PC-3 (cell line): ENCODE measurements around the gene LRRC75B. TPM values are rescaled to one million over a fixed set of nuclear protein-coding genes. Genes with fewer than 3 reads are reported as not detected.

ENCODE experiments used
- ATAC-seq: fragments of 200-7000 bp; cut with Tn5 transposase; 2 replicates; pipeline ENCODE4 v1.9.1; 2020; ENCODE audit warnings: mild to moderate bottlenecking, moderate library complexity
- BruUV-seq: library from RNA; stranded (reverse); fragments of 400-500 nt; replicated peaks from 2 replicates; lab custom pipeline; 2021; lab: Mats Ljungman, UMichigan
- CTCF ChIA-PET: fragments of 300-600 bp; sonication (Branson Sonifier 250); formaldehyde crosslinking; loops from one replicate; lab custom pipeline; 2022; ENCODE audit warnings: antibody characterized with exemption; lab: Charles Lee
- POLR2A ChIA-PET: fragments of 300-600 bp; sonication (Branson Sonifier 250); formaldehyde crosslinking; loops from one replicate; lab custom pipeline; 2022; ENCODE audit warnings: antibody characterized with exemption; ENCODE audit not compliant: unreplicated experiment; lab: Charles Lee
- DNase-seq: peaks from one replicate; pipeline ENCODE4 v3.0.0-alpha.2; 2015
- H2AFZ ChIP-seq: fragments of 300-600 bp; sonication (generic); 2 replicates; pipeline ENCODE4 v1.6.0; 2016; ENCODE audit warnings: antibody characterized with exemption, low read length
- H3F3A ChIP-seq: fragments of 300-600 bp; sonication (generic); one replicate; pipeline ENCODE4 v1.6.0; 2017; ENCODE audit warnings: antibody characterized with exemption, low read length, control low read depth, mild to moderate bottlenecking; ENCODE audit not compliant: unreplicated experiment
- H3K27ac ChIP-seq: fragments of 300-600 bp; sonication (generic); 2 replicates; pipeline ENCODE4 v1.5.1; 2016; ENCODE audit warnings: mild to moderate bottlenecking, low read length
- H3K27me3 ChIP-seq: fragments of 300-600 bp; sonication (generic); 2 replicates; pipeline ENCODE4 v1.6.1; 2016; ENCODE audit warnings: low read length, mixed read lengths
- H3K36me3 ChIP-seq: fragments of 300-600 bp; sonication (generic); 2 replicates; pipeline ENCODE4 v1.6.1; 2016; ENCODE audit warnings: low read depth, mixed run types, low read length, mixed read lengths
- H3K4me1 ChIP-seq: fragments of 300-600 bp; sonication (generic); 2 replicates; pipeline ENCODE4 v1.5.1; 2016; ENCODE audit warnings: low read length; ENCODE audit not compliant: insufficient read depth
- H3K4me2 ChIP-seq: fragments of 300-600 bp; sonication (generic); 2 replicates; pipeline ENCODE4 v1.6.0; 2016; ENCODE audit warnings: low read length
- H3K4me3 ChIP-seq: fragments of 300-600 bp; sonication (generic); 2 replicates; pipeline ENCODE4 v1.5.1; 2016; ENCODE audit warnings: mild to moderate bottlenecking, low read length, mixed read lengths
- H3K79me2 ChIP-seq: fragments of 300-600 bp; sonication (generic); 2 replicates; pipeline ENCODE4 v1.6.1; 2017; ENCODE audit warnings: low read length, mixed read lengths
- H3K9ac ChIP-seq: fragments of 300-600 bp; sonication (generic); 2 replicates; pipeline ENCODE4 v1.6.0; 2016; ENCODE audit warnings: mild to moderate bottlenecking, low read length
- H3K9me2 ChIP-seq: fragments of 300-600 bp; sonication (generic); replicated peaks from 2 replicates; pipeline ENCODE4 v1.6.1; 2016; ENCODE audit warnings: mixed run types, low read length, mixed read lengths
- H3K9me3 ChIP-seq: fragments of 300-600 bp; sonication (generic); 2 replicates; pipeline ENCODE4 v1.6.1; 2016; ENCODE audit warnings: low read length, mixed read lengths
- H4K20me1 ChIP-seq: fragments of 300-600 bp; sonication (generic); 2 replicates; pipeline ENCODE4 v1.6.1; 2016; ENCODE audit warnings: low read length, mixed read lengths
- CTCF ChIP-seq: fragments of 300-600 bp; sonication (generic); conservative IDR thresholded peaks from 2 replicates; pipeline ENCODE4 v1.5.1; 2017; ENCODE audit warnings: antibody characterized with exemption, low read depth, mild to moderate bottlenecking, low read length
- EZH2 ChIP-seq: fragments of 300-600 bp; sonication (generic); IDR thresholded peaks from one replicate; pipeline ENCODE4 v1.6.1; 2017; ENCODE audit warnings: antibody characterized with exemption, mild to moderate bottlenecking, low read length; ENCODE audit not compliant: unreplicated experiment
- EZH2phosphoT487 ChIP-seq: fragments of 300-600 bp; sonication (generic); IDR thresholded peaks from 2 replicates; pipeline ENCODE4 v1.6.1; 2018; ENCODE audit warnings: mild to moderate bottlenecking, antibody characterized with exemption, low read length, borderline replicate concordance
- intact Hi-C: fragments of 100-400 bp; cut with micrococcal nuclease; formaldehyde crosslinking; loops from 2 replicates; pipeline ENCODE4 v1.9.0; 2023
- total RNA-seq: library from RNA; depleted of rRNA; stranded (reverse); fragments of >200 nt; gene quantifications from 2 replicates; pipeline ENCODE4 v1.2.3, GENCODE V29; 2014

The LRRC75B gene
- total RNA-seq, 1 experiment from 2014 or later, result 4.5 TPM

GRCh38 chr22:24543679-24544243, 49.1 kb downstream of the LRRC75B start:
- Histone ChIP-seq H4K20me1 (no peaks in the 10 kb centered on the region), H2AFZ (no peak overlapping the region), H3K27me3 (no peaks in the 10 kb centered on the region), H3F3A (no peaks in the 10 kb centered on the region), H3K79me2 (no peaks in the 10 kb centered on the region), H3K9me2 (no peaks in the 10 kb centered on the region), H3K9ac (no peak overlapping the region), H3K4me3 (no peak overlapping the region), H3K36me3 (peaks cover 8% of the 10 kb centered on the region; the same call in 1 of the 2 replicates), H3K9me3 (no peaks in the 10 kb centered on the region), H3K4me1 (no peaks in the 10 kb centered on the region), H3K4me2 (no peak overlapping the region), H3K27ac (no peak overlapping the region)
- intact Hi-C loops, result no loop called here
- ATAC-seq (no peak), DNase-seq (no peak)
- ChIA-PET CTCF (no interaction called here), POLR2A (no interaction called here)
- TF ChIP-seq EZH2, result no peak
- no peak for TF ChIP-seq CTCF
- TF ChIP-seq EZH2phosphoT487, result no peak
- BruUV-seq, result no TSS peak

GRCh38 chr22:24543185-24543601, 49.7 kb downstream of the LRRC75B start:
- H3F3A ChIP-seq, result no peaks in the 10 kb centered on the region
- no TSS peak for BruUV-seq
- no peak overlapping the region for H3K9ac ChIP-seq
- H3K4me2 ChIP-seq, result no peak overlapping the region
- CTCF ChIA-PET, result no interaction called here
- DNase-seq (no peak), ATAC-seq (no peak)
- H3K4me3 ChIP-seq, result no peak overlapping the region
- H3K27ac ChIP-seq, result no peak overlapping the region
- H3K9me3 ChIP-seq, result no peaks in the 10 kb centered on the region
- intact Hi-C loops, result no loop called here
- H3K27me3 ChIP-seq, result no peaks in the 10 kb centered on the region
- peaks cover 8% of the 10 kb centered on the region; the same call in 1 of the 2 replicates for H3K36me3 ChIP-seq
- H3K4me1 ChIP-seq, result no peaks in the 10 kb centered on the region
- no peaks in the 10 kb centered on the region for H4K20me1 ChIP-seq
- no peak overlapping the region for H2AFZ ChIP-seq
- TF ChIP-seq CTCF (no peak), EZH2phosphoT487 (no peak), EZH2 (no peak)
- H3K9me2 ChIP-seq, result no peaks in the 10 kb centered on the region
- POLR2A ChIA-PET, result no interaction called here
- H3K79me2 ChIP-seq, result no peaks in the 10 kb centered on the region

- Histone ChIP-seq H3K79me2 (no peaks in the 10 kb centered on the region), H3K9me2 (no peaks in the 10 kb centered on the region), H3K9ac (no peak overlapping the region), H3K36me3 (peaks cover 8% of the 10 kb centered on the region; the same call in 1 of the 2 replicates), H4K20me1 (no peaks in the 10 kb centered on the region), H3K4me3 (no peak overlapping the region), H2AFZ (no peak overlapping the region), H3F3A (no peaks in the 10 kb centered on the region), H3K4me2 (no peak overlapping the region), H3K27ac (no peak overlapping the region), H3K4me1 (no peaks in the 10 kb centered on the region), H3K27me3 (no peaks in the 10 kb centered on the region), H3K9me3 (no peaks in the 10 kb centered on the region)
- ATAC-seq (no peak), DNase-seq (no peak)
- BruUV-seq, result no TSS peak
- ChIA-PET POLR2A (no interaction called here), CTCF (no interaction called here)
- TF ChIP-seq CTCF (no peak), EZH2phosphoT487 (no peak), EZH2 (no peak)
- intact Hi-C loops, result no loop called here
Measured at GRCh38 chr22:24542641-24543040, 50.2 kb downstream of the LRRC75B start.
